Forelimb muscle (tissue), 1 donor: Measurements from ENCODE around the gene TBC1D10A. TPM values are rescaled to one million over a fixed set of nuclear protein-coding genes. Genes with fewer than 3 reads are reported as not detected.
A peak's percentile ranks its signal among the peaks of the same experiment; 100 is the strongest.

Experiments used
- DNase-seq: peaks from one replicate; pipeline ENCODE4 v3.0.0-alpha.2; 2013; ENCODE audit warnings: low read depth
- polyA plus RNA-seq: library from polyadenylated mRNA; unstranded; fragments of 120-200 nt; gene quantifications from one replicate; pipeline ENCODE4 v1.2.1, GENCODE V29; 2013; ENCODE audit not compliant: insufficient read length

Gene TBC1D10A
- polyA plus RNA-seq, 1 donor = 7.1 TPM

GRCh38 chr22:30299322-30299721 is 27.4 kb downstream of the TBC1D10A start:
- DNase-seq = no peak

- no peak for DNase-seq
Measured at GRCh38 chr22:30297991-30298701, 28.6 kb downstream of the TBC1D10A start.

- no peak for DNase-seq
Measured at GRCh38 chr22:30297276-30297990, 29.3 kb downstream of the TBC1D10A start.

- DNase-seq = no peak
Measured at GRCh38 chr22:30296833-30297232, 29.9 kb downstream of the TBC1D10A start.

- DNase-seq = no peak
Measured at GRCh38 chr22:30296324-30296723, 30.4 kb downstream of the TBC1D10A start.

GRCh38 chr22:30295576-30295975 is 31.2 kb downstream of the TBC1D10A start:
- DNase-seq = no peak

GRCh38 chr22:30294830-30295229 is 31.9 kb downstream of the TBC1D10A start:
- DNase-seq = no peak

GRCh38 chr22:30294066-30294465 is 32.7 kb downstream of the TBC1D10A start:
- DNase-seq = no peak

GRCh38 chr22:30293026-30293425 is 33.7 kb downstream of the TBC1D10A start:
- no peak for DNase-seq

- no peak for DNase-seq
Measured at GRCh38 chr22:30292069-30292970, 34.4 kb downstream of the TBC1D10A start.

GRCh38 chr22:30291058-30291892 is 35.5 kb downstream of the TBC1D10A start:
- DNase-seq = no peak

- no peak for DNase-seq
Measured at GRCh38 chr22:30290342-30291057, 36.2 kb downstream of the TBC1D10A start.

GRCh38 chr22:30289980-30290313 is 36.8 kb downstream of the TBC1D10A start:
- DNase-seq = no peak

GRCh38 chr22:30289141-30289979 is 37.4 kb downstream of the TBC1D10A start, which contains the start of gene CASTOR1:
Gene CASTOR1 (minus strand): TSS chr22:30289505. CDS start chr22:30289497, 8 bp downstream.
- peak; percentile 95 for DNase-seq

- DNase-seq = no peak
Measured at GRCh38 chr22:30288419-30289140, 38.2 kb downstream of the TBC1D10A start.

- peak; percentile 68 for DNase-seq
Measured at GRCh38 chr22:30287648-30288418, 38.9 kb downstream of the TBC1D10A start.

GRCh38 chr22:30286813-30287647 is 39.7 kb downstream of the TBC1D10A start:
- DNase-seq = no peak
